HepG2 (cell line): ENCODE results near the gene COMMD10. TPM values are rescaled to one million over a fixed set of nuclear protein-coding genes. Genes with fewer than 3 reads are reported as not detected.
A peak's percentile ranks its signal among the peaks of the same experiment; 100 is the strongest.

Experiments used
- ATAC-seq: fragments of 200-7000 bp; cut with Tn5 transposase; 3 replicates; pipeline ENCODE4 v1.9.1; 2020; ENCODE audit warnings: mild to moderate bottlenecking, moderate library complexity
- BruUV-seq: library from RNA; stranded (reverse); fragments of 400-500 nt; replicated peaks from 2 replicates; lab custom pipeline; 2021; lab: Mats Ljungman, UMichigan
- CTCF ChIA-PET: fragments of 300-600 bp; formaldehyde crosslinking; extraction: SDS; loops from one replicate; lab custom pipeline; 2021; ENCODE audit warnings: low total read pairs, inconsistent platforms, low intra/inter-chr PET ratio; lab: Yijun Ruan, JAX
- POLR2A ChIA-PET: fragments of 350-600 bp; sonication (Branson Sonifier 250); formaldehyde crosslinking; loops from one replicate; lab custom pipeline; 2020; ENCODE audit warnings: antibody characterized with exemption, inconsistent platforms; lab: Yijun Ruan, JAX
- DNase-seq: peaks from one replicate; pipeline ENCODE4 v3.0.0-alpha.2; 2015; ENCODE audit warnings: low spot score
- FAIRE-seq: peaks from 3 replicates; lab custom pipeline; 2011; peaks lifted over from hg19 to GRCh38; lab: Jason Lieb, UNC
- H2AFZ ChIP-seq: one replicate; pipeline ENCODE4 v1.6.1; 2011; ENCODE audit warnings: low read length, inconsistent platforms
- H3K27ac ChIP-seq: fragments of 300-600 bp; 3 replicates; pipeline ENCODE4 v1.8.0; 2011; ENCODE audit warnings: mixed run types, mild to moderate bottlenecking, mixed read lengths, low read length, inconsistent platforms; ENCODE audit not compliant: insufficient read depth; ENCODE audit errors: extremely low read length
- H3K27me3 ChIP-seq, 2 experiments: fragments of 200-600 bp in 1 of 2; 2 replicates in 1 of 2; 3 replicates in 1 of 2; pipeline versions ENCODE4 v1.6.0 to v1.8.0; 2011; ENCODE audit warnings: low read length in 2 of 2, mild to moderate bottlenecking in 2 of 2, moderate library complexity in 2 of 2, inconsistent platforms in 1 of 2; ENCODE audit not compliant: insufficient read depth in 2 of 2, control insufficient read depth in 1 of 2
- H3K36me3 ChIP-seq, 2 experiments: fragments of 200-600 bp in 1 of 2; replicated peaks in 1 of 2; 2 replicates in 1 of 2; 3 replicates in 1 of 2; pipeline versions ENCODE4 v1.5.1 to v1.8.0; 2011; ENCODE audit warnings: low read length in 2 of 2, inconsistent platforms in 1 of 2; ENCODE audit not compliant: insufficient read depth in 2 of 2, control insufficient read depth in 1 of 2
- H3K4me1 ChIP-seq: 2 replicates; pipeline ENCODE4 v1.5.1; 2012; ENCODE audit warnings: low read length, inconsistent platforms; ENCODE audit not compliant: insufficient read depth
- H3K4me2 ChIP-seq: 2 replicates; pipeline ENCODE4 v1.6.0; 2011; ENCODE audit warnings: low read depth, low read length, inconsistent platforms
- H3K4me3 ChIP-seq, 3 experiments: fragments of 200-600 bp in 1 of 3; sonication (generic), shearing (Covaris generic) in 1 of 3; replicated peaks in 1 of 3; 2 replicates each; pipeline ENCODE4 v1.5.1; 2011 to 2016; ENCODE audit warnings: low read length in 3 of 3, inconsistent platforms in 2 of 3, low read depth in 2 of 3, mild to moderate bottlenecking in 2 of 3, control low read depth in 1 of 3, mixed read lengths in 1 of 3; ENCODE audit not compliant: insufficient read depth in 1 of 3
- H3K79me2 ChIP-seq: one replicate; pipeline ENCODE4 v1.6.1; 2011; ENCODE audit warnings: low read length, inconsistent platforms; ENCODE audit not compliant: insufficient read depth
- H3K9ac ChIP-seq: 2 replicates; pipeline ENCODE4 v1.6.0; 2011; ENCODE audit warnings: mild to moderate bottlenecking, low read depth, low read length, inconsistent platforms; ENCODE audit not compliant: insufficient read depth
- H3K9me3 ChIP-seq: 2 replicates; pipeline ENCODE4 v1.5.1; 2012; ENCODE audit warnings: mild to moderate bottlenecking, low read length
- H4K20me1 ChIP-seq: 2 replicates; pipeline ENCODE4 v1.6.0; 2011; ENCODE audit warnings: inconsistent platforms, mild to moderate bottlenecking, low read length, moderate library complexity; ENCODE audit not compliant: insufficient read depth
- RORA ChIP-seq: sonication (generic); formaldehyde crosslinking; IDR thresholded peaks from 2 replicates; pipeline ENCODE4 v1.5.0; 2020; ENCODE audit warnings: mild to moderate bottlenecking, missing genetic modification reagents, moderate library complexity
- U2AF2 ChIP-seq: fragments of 200-400 bp; formaldehyde crosslinking; IDR thresholded peaks from 2 replicates; pipeline ENCODE4 v1.6.1; 2017; ENCODE audit warnings: low read depth, mild to moderate bottlenecking, low read length
- UBTF ChIP-seq: sonication (generic); formaldehyde crosslinking; IDR thresholded peaks from 2 replicates; pipeline ENCODE4 v1.4.0; 2020; ENCODE audit warnings: mild to moderate bottlenecking, missing genetic modification reagents
- ZNF317 ChIP-seq: sonication (generic); formaldehyde crosslinking; IDR thresholded peaks from 2 replicates; pipeline ENCODE4 v1.5.0; 2020; ENCODE audit warnings: mild to moderate bottlenecking, missing genetic modification reagents
- in situ Hi-C: cut with HindIII; loops from 2 replicates; pipeline ENCODE4 v1.10.0; 2017; ENCODE audit warnings: low pct_unique_long_range_greater_than_20kb; ENCODE audit not compliant: extremely low pct_ligation_motif_present
- intact Hi-C: fragments of 100-400 bp; cut with micrococcal nuclease; formaldehyde crosslinking; loops from one replicate; pipeline ENCODE4 v1.10.0; 2022; ENCODE audit not compliant: unreplicated experiment
- polyA plus RNA-seq, 8 experiments: library from polyadenylated mRNA; depleted of rRNA in 3 of 8; stranded (reverse) in 7 of 8; unstranded in 1 of 8; fragments of >200 nt; fragmentation: Illumina TruSeq in 4 of 8; extraction: Trizol in 4 of 8; gene quantifications; 2 replicates each; pipeline versions ENCODE4 v1.2.1 to v1.2.3, GENCODE V29; 2011 to 2016; ENCODE audit warnings: low read depth in 4 of 8, missing spikeins in 1 of 8, mixed read lengths in 1 of 8; ENCODE audit not compliant: insufficient read depth in 1 of 8
- total RNA-seq, 5 experiments: library from RNA; depleted of rRNA; stranded (reverse); fragments of >200 nt; fragmentation: Illumina TruSeq; extraction: Trizol; gene quantifications; 2 replicates each; pipeline ENCODE4 v1.2.3, GENCODE V29; 2016; ENCODE audit warnings: low read depth in 1 of 5

The COMMD10 gene
- total and polyA plus RNA-seq, 2 of the 13 experiments (the other 11 are each of a cell fraction or from before 2014, with no cell fraction given), result 16.9 to 39.3 TPM

GRCh38 chr5:116276952-116277351 is 192.1 kb downstream of the COMMD10 start:
- intact Hi-C loops, result no loop called here
- no peak for FAIRE-seq

More at GRCh38 chr5:116276952-116277351, 192.1 kb downstream of the COMMD10 start:
- TF ChIP-seq U2AF2, result no peak
- no peak for TF ChIP-seq UBTF (CRISPR knock-in tag)
- no peak for TF ChIP-seq RORA
- peak; percentile 99 for TF ChIP-seq ZNF317 (CRISPR knock-in tag)
- Histone ChIP-seq H3K4me3 (no peak overlapping the region), H3K4me2 (no peak overlapping the region), H3K9me3 (peaks cover 11% of the 10 kb centered on the region), H3K79me2 (no peaks in the 10 kb centered on the region), H3K9ac (no peak overlapping the region), H3K4me1 (no peaks in the 10 kb centered on the region), H2AFZ (no peak overlapping the region), H3K27me3 (no peaks in the 10 kb centered on the region), H4K20me1 (no peaks in the 10 kb centered on the region), H3K36me3 (no peaks in the 10 kb centered on the region; a peak in 1 of 5 replicates), H3K27ac (no peak overlapping the region)
- ATAC-seq (no peak), DNase-seq (no peak)
- in situ Hi-C loops, result no loop called here
- CTCF ChIA-PET, result no interaction called here
- POLR2A ChIA-PET, result no interaction called here
- no TSS peak for BruUV-seq
